Measurements from ENCODE around the gene SLC35F1.
"Not testable (repeated sequence)": the region's sequence is repeated elsewhere in the genome, so short reads cannot be mapped to it uniquely, and the experiment has no call there.

Gene SLC35F1

GRCh38 chr6:117906958-117907600 is at the start of gene SLC35F1:
Gene SLC35F1, plus strand, starts transcription at chr6:117907264.
- no peak for DNase-seq

GRCh38 chr6:117858601-117859000 is 48.5 kb upstream of the SLC35F1 start:
- not testable (repeated sequence) for DNase-seq

GRCh38 chr6:117861545-117861944 is 45.5 kb upstream of the SLC35F1 start:
- DNase-seq = no peak

- no peak for DNase-seq
These were observed 40.5 kb upstream of the SLC35F1 start for GRCh38 chr6:117866561-117866960.

- DNase-seq = no peak
These were observed 36.4 kb upstream of the SLC35F1 start for GRCh38 chr6:117870486-117871242.

GRCh38 chr6:117880824-117881223 is 26.2 kb upstream of the SLC35F1 start:
- DNase-seq = no peak

- DNase-seq = no peak
These were observed 16.9 kb upstream of the SLC35F1 start for GRCh38 chr6:117890172-117890571.

- no peak for DNase-seq
These were observed 532 bp upstream of the SLC35F1 start for GRCh38 chr6:117906507-117906957.

- DNase-seq = no peak
These were observed 659 bp downstream of the SLC35F1 start for GRCh38 chr6:117907601-117908245.

- DNase-seq = no peak
These were observed 1.4 kb downstream of the SLC35F1 start for GRCh38 chr6:117908246-117909068.

- DNase-seq = no peak
These were observed 2.6 kb downstream of the SLC35F1 start for GRCh38 chr6:117909638-117910037.

- DNase-seq = no peak
These were observed 3.5 kb downstream of the SLC35F1 start for GRCh38 chr6:117910549-117910948.

GRCh38 chr6:117911150-117911549 is 4.1 kb downstream of the SLC35F1 start:
- no peak for DNase-seq

GRCh38 chr6:117911660-117912059 is 4.6 kb downstream of the SLC35F1 start:
- DNase-seq = no peak

GRCh38 chr6:117915846-117916245 is 8.8 kb downstream of the SLC35F1 start:
- no peak for DNase-seq

GRCh38 chr6:117916483-117916882 is 9.4 kb downstream of the SLC35F1 start:
- DNase-seq = no peak

- DNase-seq = no peak
These were observed 10.1 kb downstream of the SLC35F1 start for GRCh38 chr6:117917176-117917575.

- no peak for DNase-seq
These were observed 11.4 kb downstream of the SLC35F1 start for GRCh38 chr6:117918454-117918853.

GRCh38 chr6:117919275-117919674 is 12.2 kb downstream of the SLC35F1 start:
- no peak for DNase-seq

- DNase-seq = no peak
These were observed 13.0 kb downstream of the SLC35F1 start for GRCh38 chr6:117919775-117920729.

- DNase-seq = no peak
These were observed 17.6 kb downstream of the SLC35F1 start for GRCh38 chr6:117924690-117925089.

GRCh38 chr6:117927866-117928265 is 20.8 kb downstream of the SLC35F1 start:
- no peak for DNase-seq

Data from CD4-positive, alpha-beta T cell treated with Interleukin-15 for 1 hour (primary cell).